NCI-H2196 (cell line): ENCODE results near the gene ZNF611.
"Not testable (repeated sequence)": the region's sequence is repeated elsewhere in the genome, so short reads cannot be mapped to it uniquely, and the experiment has no call there.

ENCODE experiments used
- DNase-seq: peaks from one replicate; lab custom pipeline; 2025; ENCODE audit not compliant: unreplicated experiment; lab: John Stamatoyannopoulos, UW

The ZNF611 gene

DNA sequence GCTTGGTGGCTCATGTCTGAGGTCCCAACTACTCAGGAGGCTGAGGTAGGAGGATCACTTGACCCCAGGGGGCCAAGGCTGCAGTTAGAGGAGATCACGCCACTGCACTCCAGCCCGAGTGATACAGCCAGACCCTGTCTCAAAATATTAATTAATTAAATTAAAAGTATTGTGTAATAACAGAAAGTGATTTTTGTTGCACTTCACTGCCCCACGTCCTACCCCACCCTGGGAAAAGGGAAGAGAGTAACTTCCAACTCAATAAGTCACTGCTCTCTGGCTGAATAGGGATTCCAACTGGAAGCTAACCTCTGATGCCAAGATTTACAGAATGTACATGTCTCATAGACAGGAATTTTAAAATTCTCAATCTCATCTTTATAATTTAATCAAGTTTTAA is 47.2 kb downstream of the ZNF611 start:
- no peak for DNase-seq

DNA sequence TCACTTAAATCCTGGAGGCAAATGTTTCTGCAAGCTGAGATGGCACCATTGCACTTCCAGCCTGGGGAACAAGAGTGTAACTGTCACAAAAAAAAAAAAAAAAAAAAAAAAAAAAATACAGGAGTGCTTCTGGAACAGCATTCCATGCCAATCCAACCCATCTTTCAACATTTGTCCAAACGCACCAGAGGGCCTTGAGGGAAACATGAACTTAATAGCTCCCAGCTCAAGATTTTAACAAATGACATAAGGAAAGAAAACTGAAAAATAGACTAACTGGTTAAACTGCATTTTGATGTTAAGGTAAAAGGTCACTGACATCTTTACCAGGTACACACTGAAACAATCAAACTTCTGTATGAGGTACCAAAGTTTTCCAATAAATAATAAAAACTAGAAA is 49.0 kb downstream of the ZNF611 start:
- no peak for DNase-seq

- not testable (repeated sequence) for DNase-seq
Measured at GRCh38 chr19:52681216-52681615, 53.6 kb downstream of the ZNF611 start.

DNA sequence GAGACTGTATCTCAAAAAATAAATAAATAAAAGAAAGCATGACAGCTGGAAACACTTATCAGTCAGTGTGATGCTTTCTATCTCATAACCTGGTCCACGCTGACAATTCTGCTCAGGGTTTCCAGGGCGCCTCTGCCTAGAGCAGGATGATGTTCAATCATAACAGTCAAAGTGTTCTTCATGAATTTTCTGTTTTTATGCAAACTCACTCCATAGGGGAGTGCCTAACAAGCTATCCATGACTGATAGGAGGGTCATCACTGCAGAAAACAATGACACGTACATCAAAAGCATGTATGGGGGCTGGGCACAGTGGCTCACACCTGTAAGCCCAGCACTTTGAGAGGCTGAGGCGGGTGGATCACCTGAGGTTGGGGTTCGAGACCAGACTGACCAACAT is 55.2 kb downstream of the ZNF611 start:
- DNase-seq, result no peak

DNA sequence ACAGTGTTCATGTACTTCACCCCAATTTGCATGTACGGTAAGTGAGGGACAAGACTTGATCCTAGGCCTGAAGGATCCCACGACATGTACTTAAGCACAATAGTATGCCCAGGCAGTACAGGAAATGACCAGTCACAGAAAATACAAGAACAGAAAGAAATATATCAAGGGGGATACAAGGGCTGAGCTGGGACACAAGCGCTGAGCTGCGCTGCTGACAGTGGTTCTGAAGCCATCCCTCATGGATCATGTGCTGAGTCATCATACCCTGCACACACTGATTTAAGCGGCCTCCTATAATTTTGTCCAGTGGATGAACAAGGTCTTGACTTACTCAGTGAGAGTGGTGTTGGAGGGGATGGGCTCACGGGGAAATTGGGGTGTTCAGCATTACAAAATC is 59.6 kb downstream of the ZNF611 start:
- DNase-seq, result not testable (repeated sequence)

- no peak for DNase-seq
Measured at GRCh38 chr19:52673014-52673413, 61.8 kb downstream of the ZNF611 start.

DNA sequence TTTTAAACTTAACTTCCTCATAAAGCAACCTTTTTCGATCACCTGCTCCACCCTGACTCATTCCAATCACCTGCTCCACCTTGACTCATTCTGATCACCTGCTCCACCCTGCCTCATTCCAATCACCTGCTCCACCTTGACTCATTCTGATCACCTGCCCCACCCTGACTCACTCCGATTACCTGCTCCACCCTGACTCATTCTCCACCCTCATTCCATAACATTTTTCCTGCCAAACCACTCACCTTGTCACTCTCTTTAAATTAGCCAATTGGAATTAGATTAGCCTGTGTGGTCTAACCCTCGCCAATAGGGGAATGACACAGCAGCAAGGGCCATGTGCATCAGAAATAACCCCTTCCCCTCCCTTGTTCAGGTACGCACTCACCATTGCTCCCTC is 64.8 kb downstream of the ZNF611 start:
- no peak for DNase-seq

DNA sequence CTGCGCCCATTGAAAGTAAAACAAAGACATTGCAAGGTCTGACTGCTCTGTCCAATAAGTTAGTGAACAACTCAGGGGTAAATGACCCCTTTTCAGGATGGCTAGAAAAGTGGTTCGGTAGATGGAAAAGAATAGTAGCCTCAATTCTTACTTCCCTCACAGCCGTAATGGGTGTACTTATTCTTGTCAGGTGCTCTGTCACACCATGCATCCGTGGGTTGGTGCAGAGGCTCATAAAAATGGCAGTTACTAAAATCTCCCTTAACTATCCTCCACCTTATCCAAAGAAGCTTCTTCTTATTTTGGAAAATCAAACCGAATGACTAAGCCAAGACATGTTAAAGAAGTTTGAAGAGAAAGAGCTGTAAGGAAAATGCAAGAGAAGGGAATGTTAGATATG is 65.3 kb downstream of the ZNF611 start:
- no peak for DNase-seq

- DNase-seq, result no peak
Measured at GRCh38 chr19:52667972-52668371, 66.9 kb downstream of the ZNF611 start.

DNA sequence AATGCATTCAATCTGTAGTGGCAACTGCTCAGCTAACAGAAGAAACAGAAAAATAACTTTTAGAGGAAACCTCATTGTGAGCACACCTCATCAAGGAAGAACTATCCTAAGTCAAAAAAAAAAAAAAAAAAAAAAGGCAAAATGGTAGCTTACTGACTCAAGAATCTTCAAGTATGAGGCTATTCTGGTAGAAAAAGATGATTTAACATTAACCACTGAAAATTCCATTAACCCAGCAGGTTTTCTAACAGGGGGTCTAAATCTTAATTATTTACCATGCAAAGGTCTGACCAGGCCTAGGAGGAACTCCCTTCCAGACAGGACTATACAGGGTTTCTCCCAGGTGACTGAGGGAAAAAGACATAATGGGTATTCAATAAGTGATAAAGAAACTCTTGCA is 68.3 kb downstream of the ZNF611 start:
- DNase-seq, result no peak

DNA sequence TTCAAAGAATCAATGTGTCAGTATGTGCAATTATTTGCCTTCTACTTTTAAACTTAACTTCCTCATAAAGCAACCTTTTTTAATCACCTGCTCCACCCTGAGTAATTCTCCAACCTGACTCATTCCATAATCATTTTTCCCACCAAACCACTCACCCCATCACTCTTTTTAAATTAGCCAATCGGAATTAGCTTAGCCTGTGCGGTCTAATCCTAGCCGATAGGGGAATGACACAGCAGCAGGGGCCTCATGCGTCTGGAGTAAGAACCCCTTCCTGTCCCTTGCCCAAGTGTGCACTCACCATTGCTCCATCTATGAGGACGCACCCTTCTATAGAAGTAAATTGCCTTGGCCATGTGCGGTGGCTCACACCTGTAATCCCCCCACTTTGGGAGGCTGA is 69.3 kb downstream of the ZNF611 start:
- DNase-seq, result no peak

DNA sequence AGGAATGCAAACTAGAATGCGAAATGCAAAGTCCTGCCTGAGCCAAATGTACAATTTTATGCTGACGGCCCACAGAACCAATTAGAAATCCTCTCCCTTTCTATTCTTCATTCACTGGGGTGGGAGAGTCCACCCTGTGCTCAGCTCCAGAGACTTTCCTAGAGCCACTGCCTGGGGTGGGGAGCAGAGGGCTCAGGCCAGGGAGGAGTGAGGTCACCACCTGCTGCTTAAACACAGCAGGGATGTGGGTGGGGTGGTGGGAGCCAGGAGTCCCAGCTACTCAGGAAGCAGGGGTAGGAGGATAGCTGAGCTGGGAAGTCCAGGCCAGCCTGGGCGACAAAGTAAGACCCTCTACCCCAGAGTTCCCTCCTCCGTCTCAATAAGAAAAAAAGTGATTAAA is 69.8 kb downstream of the ZNF611 start:
- no peak for DNase-seq

GRCh38 chr19:52664461-52664860 is 70.4 kb downstream of the ZNF611 start:
- DNase-seq, result no peak

- no peak for DNase-seq
Measured at GRCh38 chr19:52662631-52663030, 72.2 kb downstream of the ZNF611 start.

DNA sequence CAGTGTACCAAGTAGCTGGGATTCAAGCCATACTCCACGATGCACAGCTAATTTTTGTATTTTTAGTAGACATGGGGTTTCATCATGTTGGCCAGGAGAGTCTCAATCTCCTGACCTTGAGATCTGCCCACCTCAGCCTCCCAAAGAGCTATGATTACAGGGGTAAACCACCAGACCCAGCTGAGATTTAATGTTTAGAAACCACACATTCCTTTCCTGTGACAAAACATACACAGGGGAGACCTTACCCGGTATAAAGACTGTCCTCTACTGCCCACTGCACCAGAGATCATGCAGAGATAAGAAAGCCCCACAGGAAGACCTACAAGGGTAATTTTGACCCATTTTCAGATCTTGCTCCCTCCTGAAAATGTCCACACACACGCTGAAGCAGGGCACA is 73.9 kb downstream of the ZNF611 start:
- DNase-seq, result no peak

- DNase-seq, result no peak
Measured at GRCh38 chr19:52659013-52659412, 75.8 kb downstream of the ZNF611 start.

GRCh38 chr19:52658595-52658994 is 76.2 kb downstream of the ZNF611 start:
- DNase-seq, result no peak

DNA sequence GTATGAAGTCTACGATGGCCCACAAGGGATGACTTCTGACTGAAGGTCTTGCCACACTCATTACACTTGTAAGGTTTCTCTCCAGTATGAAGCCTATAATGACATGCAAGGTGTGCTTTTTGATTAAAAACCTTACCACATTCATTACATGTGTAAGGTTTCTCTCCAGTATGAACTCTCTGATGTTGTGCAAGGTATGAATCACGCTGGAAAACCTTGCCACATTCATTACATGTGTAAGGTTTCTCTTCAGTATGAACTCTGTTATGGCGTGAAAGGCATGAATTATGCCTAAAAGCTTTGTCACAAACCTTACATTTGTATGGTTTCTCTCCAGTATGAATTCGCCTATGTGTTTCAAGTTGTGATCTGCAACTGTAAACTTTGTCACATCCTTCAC is 81.7 kb downstream of the ZNF611 start:
- no peak for DNase-seq
